ENCODE results near the gene PSMA3.

DNA sequence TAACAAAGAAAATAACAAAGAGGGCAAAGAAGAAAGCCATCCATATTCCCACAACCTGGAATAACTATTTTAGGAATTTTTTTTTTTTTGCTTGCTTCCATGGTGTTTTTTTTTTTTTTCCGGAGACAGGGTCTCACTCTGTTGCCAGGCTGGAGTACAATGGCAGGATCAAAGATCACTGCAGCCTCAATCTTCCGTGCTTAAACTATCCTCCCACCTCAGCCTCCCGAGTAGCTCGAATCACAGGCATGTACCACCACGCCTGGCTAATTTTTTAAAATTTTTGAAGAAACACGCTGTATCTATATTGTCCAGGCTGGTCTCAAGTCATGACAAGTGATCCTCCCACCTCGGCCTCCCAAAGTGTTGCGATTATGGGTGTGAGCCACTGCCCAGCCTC lies 33.5 kb downstream of the PSMA3 start:
- TF ChIP-seq ZNF133 (tag by site-specific recombination; IDR thresholded peaks at IDR 0.05) (no peak), ZBTB20 (tag by site-specific recombination; IDR thresholded peaks at IDR 0.05) (no peak)

Data from HEK293 (cell line).